GM19239 (cell line): ENCODE data around the gene GPS2.

Source experiments
- DNase-seq: peaks from one replicate; pipeline ENCODE4 v3.0.0; 2011; ENCODE audit warnings: low spot score; ENCODE audit not compliant: insufficient read length
- FAIRE-seq: peaks from 2 replicates; lab custom pipeline; 2011; peaks lifted over from hg19 to GRCh38; lab: Jason Lieb, UNC

GPS2 gene

GRCh38 chr17:7266784-7267183 lies 48.4 kb downstream of the GPS2 start:
- DNase-seq (no peak), FAIRE-seq (no peak)

- FAIRE-seq: no peak
- no peak for DNase-seq
Measured at GRCh38 chr17:7263801-7264078, 51.4 kb downstream of the GPS2 start.

GRCh38 chr17:7262935-7263800 lies 52.0 kb downstream of the GPS2 start:
- DNase-seq: no peak

More at GRCh38 chr17:7262935-7263800, 52.0 kb downstream of the GPS2 start:
- peak; percentile 78 for FAIRE-seq
